Upper lobe of left lung (tissue), 6 donors: Measurements from ENCODE around the gene B4GALT4. TPM values are rescaled to one million over a fixed set of nuclear protein-coding genes. Genes with fewer than 3 reads are reported as not detected.
A peak's percentile ranks its signal among the peaks of the same experiment; 100 is the strongest.

Experiments used
- ATAC-seq, 2 donors: fragments of 200-7000 bp; cut with Tn5 transposase; one replicate each; pipeline ENCODE4 v1.9.1; 2022; ENCODE audit warnings: mild to moderate bottlenecking in 2 of 2, moderate library complexity in 2 of 2; ENCODE audit not compliant: low FRiP score in 2 of 2
- DNase-seq, 2 donors: peaks; one replicate each; pipeline ENCODE4 v3.0.0-alpha.2; 2019 to 2020
- H3K27ac ChIP-seq, 4 donors: fragments of 200-600 bp; sonication (generic); one replicate each; pipeline ENCODE4 v1.5.1; 2016 to 2019
- H3K27me3 ChIP-seq, 4 donors: fragments of 200-600 bp; sonication (generic); one replicate each; pipeline ENCODE4 v1.5.1; 2017 to 2019
- H3K36me3 ChIP-seq, 4 donors: fragments of 200-600 bp; sonication (generic); one replicate each; pipeline ENCODE4 v1.5.1; 2016 to 2019
- H3K4me1 ChIP-seq, 4 donors: fragments of 200-600 bp; sonication (generic); one replicate each; pipeline ENCODE4 v1.5.1; 2018 to 2019
- H3K4me3 ChIP-seq, 4 donors: fragments of 200-600 bp; sonication (generic); one replicate each; pipeline ENCODE4 v1.5.1; 2017 to 2019; ENCODE audit warnings: mild to moderate bottlenecking in 2 of 4, moderate library complexity in 1 of 4
- H3K9me3 ChIP-seq, 4 donors: fragments of 200-600 bp; sonication (generic); one replicate each; pipeline ENCODE4 v1.5.1; 2018 to 2019
- CTCF ChIP-seq, 6 experiments: fragments of 450-650 bp in 4 of 6; fragments of 200-600 bp in 2 of 6; sonication (generic) in 2 of 6; IDR thresholded peaks; one replicate each; pipeline ENCODE4 v1.5.1; 2016 to 2019; ENCODE audit warnings: antibody characterized with exemption in 6 of 6
- EP300 ChIP-seq, 4 donors: sonication (generic); formaldehyde crosslinking; IDR thresholded peaks; one replicate each; pipeline ENCODE4 v1.5.1; 2017; ENCODE audit warnings: antibody characterized with exemption in 4 of 4, control low read depth in 2 of 4
- POLR2A ChIP-seq, 4 donors: fragments of 450-650 bp; IDR thresholded peaks; one replicate each; pipeline ENCODE4 v1.5.1; 2016 to 2017; ENCODE audit warnings: antibody characterized with exemption in 4 of 4, mild to moderate bottlenecking in 2 of 4
- POLR2AphosphoS5 ChIP-seq, 2 donors: sonication (generic); formaldehyde crosslinking; IDR thresholded peaks; one replicate each; pipeline ENCODE4 v1.5.1; 2017; ENCODE audit warnings: antibody characterized with exemption in 2 of 2
- WGBS, 2 donors: methylation state at CpG; one replicate each; pipeline ENCODE4 v1.1.5; 2017 to 2018; 5-methylcytosine and 5-hydroxymethylcytosine counted together
- total RNA-seq, 6 donors: library from RNA; depleted of rRNA in 4 of 6; stranded (reverse); fragments of >200 nt in 4 of 6; gene quantifications; one replicate each; pipeline versions ENCODE4 v1.1.0 to v1.2.1, GENCODE V29; 2016 to 2021
- donor health status: DM: no; HTN: no; CAD: no; lungs with moderate emphysema.
- donor health status: DM: no; HTN: yes; CAD: no; lungs with severe emphysema.

B4GALT4 gene
- total RNA-seq, 6 donors from 2014 or later, result 7.3 to 24.3 (median 16.6) TPM

GRCh38 chr3:119258915-119259314 is 18.2 kb upstream of the B4GALT4 start:
- ATAC-seq, result peak in 1 of 2 donors; percentile 77
- H3K27ac ChIP-seq, result no peak overlapping the region
- no peaks in the 10 kb centered on the region for H3K36me3 ChIP-seq
- no peak overlapping the region for H3K4me3 ChIP-seq
- no peaks in the 10 kb centered on the region for H3K9me3 ChIP-seq
- TF ChIP-seq EP300 (IDR thresholded peaks at IDR 0.05) (no peak), POLR2A (IDR thresholded peaks at IDR 0.05) (no peak)
- peaks cover 0 to 3% (median 1%) of the 10 kb centered on the region in 4 donors for H3K4me1 ChIP-seq
- DNase-seq, result no peak
- 10 to 20% methylated on average over 1 of the region's 1 CpG for WGBS, 2 donors
- H3K27me3 ChIP-seq, result no peaks in the 10 kb centered on the region

GRCh38 chr3:119257654-119258410 is 17.2 kb upstream of the B4GALT4 start:
- Histone ChIP-seq H3K9me3 (no peaks in the 10 kb centered on the region), H3K36me3 (no peaks in the 10 kb centered on the region), H3K27me3 (no peaks in the 10 kb centered on the region), H3K4me3 (no peak overlapping the region), H3K4me1 (peaks cover 0 to 3% (median 1%) of the 10 kb centered on the region in 4 donors), H3K27ac (no peak overlapping the region)
- ATAC-seq (peak in 1 of 2 donors; percentile 71), DNase-seq (no peak)
- 73 to 80% methylated on average over 8 of the region's 8 CpGs for WGBS, 2 donors
- TF ChIP-seq POLR2AphosphoS5 (IDR thresholded peaks at IDR 0.05) (no peak), EP300 (IDR thresholded peaks at IDR 0.05) (no peak), CTCF (IDR thresholded peaks at IDR 0.05) (no peak), POLR2A (IDR thresholded peaks at IDR 0.05) (no peak)

GRCh38 chr3:119257111-119257510 is 16.4 kb upstream of the B4GALT4 start:
- Histone ChIP-seq H3K9me3 (no peaks in the 10 kb centered on the region), H3K36me3 (no peaks in the 10 kb centered on the region), H3K4me1 (peaks cover 0 to 3% (median 1%) of the 10 kb centered on the region in 4 donors), H3K27me3 (no peaks in the 10 kb centered on the region), H3K27ac (no peak overlapping the region), H3K4me3 (no peak overlapping the region)
- DNase-seq, result no peak
- no peak for ATAC-seq
- 76 to 86% methylated on average over 2 of the region's 2 CpGs for WGBS, 2 donors
- no peak for TF ChIP-seq CTCF (IDR thresholded peaks at IDR 0.05)
- no peak for TF ChIP-seq POLR2AphosphoS5 (IDR thresholded peaks at IDR 0.05)
- TF ChIP-seq EP300 (IDR thresholded peaks at IDR 0.05), result no peak
- no peak for TF ChIP-seq POLR2A (IDR thresholded peaks at IDR 0.05)

- Histone ChIP-seq H3K4me3 (no peak overlapping the region), H3K4me1 (peaks cover 0 to 3% (median 1%) of the 10 kb centered on the region in 4 donors), H3K9me3 (no peaks in the 10 kb centered on the region), H3K27ac (no peak overlapping the region), H3K27me3 (no peaks in the 10 kb centered on the region), H3K36me3 (no peaks in the 10 kb centered on the region)
- ATAC-seq (no peak), DNase-seq (no peak)
- TF ChIP-seq CTCF (IDR thresholded peaks at IDR 0.05), result no peak
- WGBS, 2 donors, result 93% methylated on average over 2 of the region's 2 CpGs
These were observed 14.5 kb upstream of the B4GALT4 start for GRCh38 chr3:119255214-119255613.

GRCh38 chr3:119245778-119246177 is 5.1 kb upstream of the B4GALT4 start:
- Histone ChIP-seq H3K4me3 (no peak overlapping the region), H3K4me1 (peaks cover 0 to 21% (median 16%) of the 10 kb centered on the region in 4 donors), H3K27ac (no peak overlapping the region), H3K9me3 (peaks cover 0 to 4% (median 0%) of the 10 kb centered on the region in 4 donors), H3K27me3 (no peaks in the 10 kb centered on the region), H3K36me3 (no peaks in the 10 kb centered on the region)
- DNase-seq (peak in 1 of 2 donors; percentile 51), ATAC-seq (no peak)
- TF ChIP-seq EP300 (IDR thresholded peaks at IDR 0.05) (no peak), CTCF (IDR thresholded peaks at IDR 0.05) (no peak), POLR2A (IDR thresholded peaks at IDR 0.05) (no peak), POLR2AphosphoS5 (IDR thresholded peaks at IDR 0.05) (peak; percentile 51 to 57)
- WGBS, 2 donors, result 40 to 55% methylated on average over 2 of the region's 2 CpGs
